ENCODE results near the gene FBRS.
A peak's percentile ranks its signal among the peaks of the same experiment; 100 is the strongest.

DNA sequence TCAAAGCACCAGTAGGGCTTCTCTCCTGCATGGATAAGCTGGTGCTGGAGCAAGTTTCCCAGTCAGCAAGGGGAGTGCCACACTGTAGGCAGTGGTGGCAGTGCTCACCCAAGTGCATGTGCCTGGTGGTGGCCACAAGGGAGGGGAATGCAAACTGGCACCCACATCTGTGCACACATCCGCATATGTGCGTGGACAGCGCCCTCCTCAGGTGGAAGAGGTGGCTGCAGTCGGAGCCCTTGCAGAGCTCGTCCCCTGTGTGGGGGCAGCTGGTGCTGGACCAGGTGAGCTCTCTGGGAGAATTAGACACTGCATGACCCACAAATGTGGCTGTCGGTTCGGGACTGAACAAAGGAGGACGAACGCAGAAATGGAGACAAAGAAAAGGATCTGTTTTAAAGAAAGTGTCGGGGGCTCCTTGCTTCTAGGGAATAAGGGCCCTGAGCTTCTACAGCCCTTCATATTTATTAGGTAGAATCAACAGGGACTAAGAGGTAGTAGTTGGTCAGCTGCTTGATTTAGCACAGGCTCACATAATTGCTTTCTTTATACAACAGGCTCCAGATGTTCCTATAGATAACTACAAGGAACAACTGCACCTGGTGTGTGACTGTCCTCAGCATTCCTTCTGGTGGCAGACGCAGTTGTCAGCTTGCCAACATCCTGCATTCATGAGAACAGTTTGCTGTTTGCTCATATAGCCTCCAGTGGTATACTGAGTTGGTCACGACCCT is 42.7 kb upstream of the FBRS start:
- TF ChIP-seq CTCF (IDR thresholded peaks at IDR 0.05) (peak in 1 of 3 experiments; percentile 7), POLR2AphosphoS5 (IDR thresholded peaks at IDR 0.05; ENCODE audit: insufficient read depth in 1 of 2, low read depth in 1 of 2) (no peak), POLR2A (IDR thresholded peaks at IDR 0.05) (no peak)
